Activated naive CD4-positive, alpha-beta T cell treated with Interleukin-2 at 50 U/mL for 16 hours (primary cell): ENCODE results near the gene COLEC12.
"Not testable (repeated sequence)": the region's sequence is repeated elsewhere in the genome, so short reads cannot be mapped to it uniquely, and the experiment has no call there.

Experiments used
- DNase-seq: peaks from one replicate; pipeline ENCODE4 v3.0.0-alpha.2; 2020

COLEC12 gene

DNA sequence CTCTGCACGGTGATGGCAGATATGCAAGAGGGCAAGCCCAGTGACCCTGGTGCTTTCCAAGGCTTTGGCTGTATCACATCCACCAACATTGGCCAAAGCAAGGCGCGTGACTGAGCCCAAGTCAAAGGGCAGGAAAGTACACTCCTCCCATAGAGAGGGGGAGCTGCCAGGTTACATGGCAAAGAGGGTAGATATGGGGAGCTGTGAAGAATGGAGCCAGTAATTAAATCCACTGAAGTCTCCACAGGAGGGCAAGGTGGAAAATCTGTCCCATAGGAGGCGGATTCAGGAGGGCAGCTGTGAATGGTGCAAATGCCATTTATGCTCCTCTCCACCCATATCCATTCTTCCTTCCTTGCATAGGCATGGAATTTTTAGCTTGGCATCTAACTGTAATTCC is 188.1 kb downstream of the COLEC12 start:
- no peak for DNase-seq

- no peak for DNase-seq
Observed at GRCh38 chr18:310042-310441, 190.5 kb downstream of the COLEC12 start.

DNA sequence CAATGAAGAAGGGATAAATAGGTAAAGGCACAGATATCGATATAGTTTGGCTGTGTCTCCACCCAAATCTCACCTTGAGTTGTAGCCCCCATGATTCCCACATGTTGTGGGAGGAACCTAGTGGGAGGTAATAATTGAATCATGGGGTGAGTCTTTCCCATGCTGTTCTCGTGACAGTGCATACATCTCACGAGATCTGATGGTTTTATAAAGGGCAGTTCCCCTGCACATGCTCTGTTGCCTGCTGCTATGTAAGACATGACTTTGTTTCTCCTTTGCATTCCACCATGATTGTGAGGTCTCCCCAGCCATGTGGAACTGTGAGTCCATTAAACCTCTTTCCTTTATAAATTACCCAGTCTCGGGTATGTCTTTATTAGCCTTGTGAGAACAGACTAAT is 192.4 kb downstream of the COLEC12 start:
- DNase-seq: not testable (repeated sequence)

DNA sequence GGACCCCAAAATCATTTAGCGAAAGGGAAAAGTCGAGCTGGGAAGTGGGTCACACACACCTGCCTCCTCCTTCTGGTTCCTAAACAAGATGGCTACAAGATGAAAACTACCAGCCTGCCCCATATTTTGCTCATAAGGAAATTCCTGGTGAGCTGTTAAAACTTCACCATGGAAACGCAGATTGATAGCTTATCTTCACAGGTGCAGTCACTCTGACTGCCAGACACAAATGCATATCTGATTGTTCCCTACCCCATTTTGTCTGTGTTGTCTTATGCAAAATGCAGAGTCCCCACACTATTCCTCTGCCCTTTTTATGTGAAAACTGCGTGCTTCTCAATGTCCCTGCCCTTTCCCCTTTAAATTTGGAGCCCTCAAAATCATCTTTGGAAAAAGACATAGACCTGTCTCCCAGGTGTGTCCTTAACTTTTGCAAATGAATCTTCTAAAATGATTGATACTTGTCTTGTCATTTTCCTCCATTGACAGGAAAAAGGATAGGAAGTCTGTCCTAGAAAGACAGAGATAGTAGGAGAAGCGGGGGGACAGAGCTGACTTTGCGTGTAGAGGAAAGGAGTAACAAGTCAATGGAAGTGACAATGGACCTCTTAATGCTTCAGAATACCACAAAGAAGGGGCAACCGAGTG is 193.8 kb downstream of the COLEC12 start:
- no peak for DNase-seq

DNA sequence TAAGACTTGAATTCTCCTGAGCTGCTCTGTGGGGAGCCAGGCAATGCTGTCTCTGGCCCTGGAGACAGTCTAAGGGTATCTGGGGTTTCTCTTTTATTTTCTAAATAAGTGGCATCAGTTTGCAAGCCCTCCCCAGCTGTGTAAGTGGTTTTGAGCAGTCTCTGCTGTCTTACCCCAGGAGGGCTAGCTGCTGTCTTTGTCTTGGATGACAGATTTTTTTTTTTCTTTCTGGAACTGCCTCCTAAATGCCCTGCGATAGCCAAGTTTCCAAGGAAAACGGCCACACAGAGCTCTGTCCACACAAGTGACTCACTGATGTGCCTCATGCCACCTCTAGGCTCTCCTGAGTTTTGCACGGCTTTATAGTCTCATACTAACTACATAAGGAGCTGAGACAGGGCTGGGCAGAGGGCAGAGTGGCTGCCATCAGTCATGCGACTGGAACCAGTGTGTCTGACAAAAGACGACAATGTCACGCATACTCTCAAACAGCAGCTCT is 195.4 kb downstream of the COLEC12 start:
- DNase-seq: no peak

DNA sequence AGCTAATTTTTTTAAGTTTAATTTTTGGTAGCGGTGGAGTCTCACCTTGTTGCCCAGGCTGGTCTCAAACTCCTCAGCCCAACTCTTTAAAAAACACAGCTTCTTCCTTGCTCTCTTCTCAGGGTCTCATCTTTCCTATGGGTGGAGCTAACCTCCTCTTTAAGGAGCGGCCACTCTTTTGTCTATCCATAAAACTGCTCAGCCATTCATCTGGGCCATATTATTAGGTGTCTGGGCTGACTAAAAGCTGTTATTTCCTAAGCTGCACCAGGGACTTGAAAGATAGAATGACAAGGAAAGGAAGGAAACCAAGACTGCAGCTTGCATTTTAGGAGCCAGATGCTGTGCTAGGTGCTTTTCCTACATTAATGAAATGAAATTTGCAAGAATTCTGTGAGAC is 196.9 kb downstream of the COLEC12 start:
- DNase-seq: no peak

DNA sequence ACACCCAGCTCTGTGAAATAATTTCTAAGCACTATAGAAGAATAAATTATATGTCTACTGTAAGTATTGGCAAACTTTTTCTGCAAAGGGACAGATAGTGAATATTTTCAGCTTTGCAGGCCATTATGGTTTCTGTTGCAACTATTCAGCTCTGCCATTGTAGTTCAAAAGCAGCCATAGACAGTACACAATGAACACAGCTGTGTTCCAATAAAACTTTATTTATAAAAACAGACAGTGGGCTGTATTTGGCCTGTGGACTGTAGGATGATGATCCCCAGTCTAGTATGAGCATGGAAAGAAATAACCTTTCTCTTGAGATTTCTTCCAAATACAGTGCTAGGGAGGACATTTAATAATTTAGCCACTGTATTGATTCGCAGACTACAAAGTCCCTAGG is 197.5 kb downstream of the COLEC12 start:
- DNase-seq: no peak

GRCh38 chr18:302097-302496 is 198.4 kb downstream of the COLEC12 start:
- DNase-seq: no peak

GRCh38 chr18:297936-298335 is 202.6 kb downstream of the COLEC12 start:
- no peak for DNase-seq

DNA sequence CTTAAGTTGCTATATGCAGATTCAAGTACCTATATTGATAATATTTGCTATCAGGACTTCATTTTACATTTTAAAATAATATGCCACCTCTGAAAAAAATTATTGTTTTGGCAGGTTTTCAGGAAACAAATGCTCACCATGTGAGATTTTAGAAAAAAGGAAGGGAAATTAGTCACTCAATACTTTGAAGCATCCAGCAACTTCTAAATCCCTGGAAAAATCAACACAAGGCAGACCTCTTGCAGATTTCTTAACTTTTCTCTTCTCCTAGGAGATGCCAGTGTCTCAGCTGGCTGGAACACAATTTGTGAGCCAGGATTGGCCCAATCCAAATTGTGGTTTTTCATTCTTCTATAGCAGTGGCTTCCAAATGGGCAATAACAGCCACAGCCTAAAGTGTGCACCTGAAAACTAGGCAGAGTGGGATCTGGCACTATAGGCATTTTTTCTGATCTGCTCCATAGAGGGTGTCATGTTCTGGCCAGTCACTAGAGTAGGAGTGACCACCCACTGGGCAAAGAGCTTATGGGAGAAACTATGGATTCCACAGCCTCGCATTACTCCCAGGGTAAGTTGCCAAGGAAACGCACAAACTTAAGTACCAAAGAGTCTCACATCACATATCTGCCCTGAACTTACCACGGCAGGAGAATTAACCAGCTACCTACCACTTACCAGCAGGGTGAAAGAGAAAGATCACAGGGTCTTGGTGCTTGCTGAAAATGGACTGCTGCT is 204.6 kb downstream of the COLEC12 start:
- DNase-seq: no peak

DNA sequence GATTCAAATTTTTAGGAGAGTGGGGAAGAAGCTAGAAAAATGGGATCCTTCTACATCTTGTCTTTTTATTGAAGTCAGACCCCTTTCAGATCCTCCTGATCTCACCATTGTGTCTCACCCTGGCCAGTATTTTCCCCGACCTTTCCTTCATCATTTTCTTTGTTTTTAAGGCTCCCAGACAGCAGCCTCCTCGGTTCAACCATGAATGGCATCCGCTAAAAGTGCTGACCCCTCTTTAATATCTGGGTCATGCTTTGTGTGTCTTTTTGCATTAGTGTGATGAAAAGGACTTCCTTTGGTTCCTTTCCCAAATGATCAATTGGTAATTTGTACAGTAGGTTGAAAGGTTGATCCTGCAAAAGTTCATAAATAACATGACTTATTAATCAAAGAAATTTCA is 205.9 kb downstream of the COLEC12 start:
- DNase-seq: no peak

- DNase-seq: no peak
Observed at GRCh38 chr18:293536-293935, 207.0 kb downstream of the COLEC12 start.

GRCh38 chr18:292271-292670 is 208.2 kb downstream of the COLEC12 start:
- DNase-seq: no peak

GRCh38 chr18:289970-290369 is 210.5 kb downstream of the COLEC12 start:
- DNase-seq: not testable (repeated sequence)

DNA sequence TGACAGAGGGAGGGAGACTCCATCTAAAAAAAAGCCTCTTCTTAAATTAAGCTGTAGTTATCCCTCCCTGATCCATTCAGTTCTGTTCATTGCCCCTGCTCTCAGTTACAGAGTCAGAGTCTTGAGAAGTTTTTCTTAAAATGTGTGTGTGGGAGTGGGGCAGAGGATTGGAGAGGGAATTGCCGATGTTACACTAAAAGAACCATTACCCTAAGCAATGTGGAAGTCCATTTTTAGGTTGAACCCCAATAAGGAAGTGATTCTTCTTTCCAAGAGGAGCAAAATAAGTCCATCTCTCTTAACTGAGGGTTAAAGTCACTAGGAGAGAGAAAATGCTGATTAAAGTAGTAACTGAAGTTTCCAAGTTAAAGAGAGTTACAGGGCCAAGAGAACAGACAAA is 211.5 kb downstream of the COLEC12 start:
- DNase-seq: no peak

- DNase-seq: no peak
Observed at GRCh38 chr18:286515-287310, 213.8 kb downstream of the COLEC12 start.

DNA sequence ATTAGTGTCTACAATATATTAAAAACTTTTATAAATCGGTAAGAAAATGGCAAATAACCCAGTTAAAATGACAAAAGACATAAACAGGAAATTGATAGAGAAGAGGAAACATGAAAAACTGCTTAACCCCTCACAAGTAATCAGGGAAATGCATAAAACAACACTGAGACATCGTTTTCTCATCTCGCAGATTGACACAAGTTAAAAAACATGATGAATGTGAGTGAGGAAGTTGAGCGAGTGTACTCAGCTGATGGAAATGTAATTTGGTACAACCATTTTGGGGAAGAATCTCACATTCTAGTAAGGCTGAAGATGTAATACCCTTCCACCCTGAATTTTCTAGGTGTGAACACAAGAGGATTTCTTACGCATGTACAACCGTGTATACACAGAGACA is 214.7 kb downstream of the COLEC12 start:
- DNase-seq: no peak

DNA sequence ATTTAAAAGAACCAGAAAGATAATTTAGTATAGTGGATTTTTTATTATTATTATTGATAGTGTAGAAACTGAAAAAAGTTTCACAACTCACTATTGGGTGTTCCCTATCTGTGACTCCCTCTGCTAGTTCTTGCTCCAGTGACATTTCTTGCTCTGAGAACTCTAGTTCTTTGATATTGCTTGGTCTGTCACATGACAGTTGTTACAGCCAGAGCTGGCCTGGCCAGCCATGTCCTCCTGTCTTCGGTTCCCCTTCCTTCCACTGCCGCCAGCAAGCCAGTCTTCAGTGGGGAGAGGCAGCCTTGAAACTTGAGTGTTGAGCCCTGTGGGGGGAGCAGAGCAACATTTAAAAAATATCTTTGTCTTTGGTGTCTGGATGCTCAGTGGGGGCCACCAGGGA is 225.0 kb downstream of the COLEC12 start:
- no peak for DNase-seq

DNA sequence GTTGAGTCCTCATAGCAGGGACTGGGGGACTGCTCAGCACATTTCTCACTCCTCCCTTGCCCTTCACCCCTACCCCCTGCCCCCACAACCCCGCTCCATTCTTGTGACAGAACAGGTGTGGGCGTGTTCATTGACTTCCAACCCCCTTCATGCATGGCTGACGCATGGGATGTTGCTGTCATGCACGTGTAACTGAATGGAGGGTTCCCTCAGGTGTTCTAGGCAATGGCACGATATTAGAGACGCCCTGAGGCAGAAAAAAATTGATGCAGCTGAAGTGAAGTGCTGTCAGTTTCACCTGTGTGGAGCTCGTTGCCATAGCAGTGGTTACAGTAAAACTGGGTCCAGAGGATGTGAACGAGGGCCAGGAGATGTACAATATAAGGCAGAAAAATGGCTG is 226.2 kb downstream of the COLEC12 start:
- no peak for DNase-seq

- no peak for DNase-seq
Observed at GRCh38 chr18:273525-273924, 227.0 kb downstream of the COLEC12 start.

DNA sequence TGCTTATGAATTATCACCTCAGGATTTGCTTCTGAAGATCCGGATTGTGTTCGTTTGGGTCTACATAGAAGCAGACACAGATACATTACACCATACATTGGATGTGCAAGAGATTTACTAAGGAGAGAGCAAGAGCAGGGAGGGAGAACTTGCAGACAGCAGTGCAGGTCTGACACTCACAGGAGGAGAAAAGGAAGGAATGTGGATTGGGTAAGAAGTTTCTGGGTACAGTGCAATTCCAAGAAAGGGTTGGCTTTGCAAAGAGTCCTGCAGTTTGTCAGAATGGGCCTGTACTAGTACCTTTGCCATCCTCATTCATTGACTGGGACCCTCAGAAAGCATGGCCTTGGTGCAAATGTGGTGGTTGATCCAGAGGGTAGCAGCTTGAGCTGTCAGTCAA is 227.9 kb downstream of the COLEC12 start:
- DNase-seq: no peak

- no peak for DNase-seq
Observed at GRCh38 chr18:269480-270095, 230.9 kb downstream of the COLEC12 start.
